Mesodermal cell (in vitro differentiated cells): ENCODE results near the gene LRRC32.

Experiments used
- H3K27ac ChIP-seq: 2 replicates; pipeline ENCODE4 v1.7.0; 2013; ENCODE audit warnings: mild to moderate bottlenecking, low read depth, low read length, moderate library complexity; ENCODE audit not compliant: severe bottlenecking
- H3K36me3 ChIP-seq: 2 replicates; pipeline ENCODE4 v1.7.1; 2013; ENCODE audit warnings: mild to moderate bottlenecking, low read length, moderate library complexity; ENCODE audit not compliant: control insufficient read depth, insufficient read depth
- H3K4me1 ChIP-seq: one replicate; pipeline ENCODE4 v1.7.1; 2013; ENCODE audit warnings: mild to moderate bottlenecking, low read length; ENCODE audit not compliant: insufficient read depth, control insufficient read depth, poor library complexity, severe bottlenecking
- H3K4me3 ChIP-seq: 2 replicates; pipeline ENCODE4 v1.7.0; 2013; ENCODE audit warnings: low read length, control low read depth, mild to moderate bottlenecking; ENCODE audit not compliant: insufficient read depth, poor library complexity, severe bottlenecking; ENCODE audit errors: extremely low read depth
- H3K9me3 ChIP-seq: 2 replicates; pipeline ENCODE4 v1.7.1; 2013; ENCODE audit warnings: mild to moderate bottlenecking, low read length, moderate library complexity; ENCODE audit not compliant: control insufficient read depth
- WGBS, 2 experiments: methylation state at CpG; one replicate each; pipeline ENCODE4 v1.1.5; 2013; ENCODE audit warnings: missing lambda C conversion rate in 2 of 2; ENCODE audit not compliant: insufficient coverage in 2 of 2; 5-methylcytosine and 5-hydroxymethylcytosine counted together

Gene LRRC32

DNA sequence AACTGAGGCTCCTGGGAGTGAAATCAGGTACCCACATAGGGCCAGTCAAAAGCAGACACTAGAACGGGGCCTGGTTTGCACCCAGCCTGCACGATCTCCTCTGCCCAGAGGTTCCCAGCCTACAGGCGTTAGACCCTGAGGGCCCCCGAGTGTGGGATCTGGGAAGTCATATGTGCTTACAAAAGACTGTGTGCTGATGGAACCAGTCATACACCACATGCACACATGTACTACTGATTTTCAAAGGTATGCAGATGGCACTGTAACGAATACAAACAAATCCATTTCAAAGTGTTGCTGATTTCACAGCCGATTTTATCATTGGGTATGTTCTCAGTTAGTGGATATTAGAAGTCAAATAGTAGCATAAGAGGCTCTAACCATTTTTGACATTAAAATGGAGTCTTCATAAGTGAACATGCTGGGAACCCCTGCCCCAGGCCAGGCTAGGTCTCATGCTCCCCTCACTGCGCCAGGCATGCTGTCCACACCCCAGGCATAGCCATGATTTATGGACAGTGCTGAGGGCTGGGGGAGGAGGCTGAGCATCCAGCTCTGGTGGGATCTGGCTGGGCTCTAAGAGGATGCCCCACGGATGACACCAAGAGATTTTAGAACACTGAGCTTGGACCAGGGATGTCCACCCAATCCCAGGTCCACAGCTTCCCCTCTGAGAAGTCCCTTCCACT, 38.6 kb upstream of the LRRC32 start:
- H3K9me3 ChIP-seq: no peaks in the 10 kb centered on the region
- 81 to 93% methylated on average over 5 to 7 of the region's 8 CpGs for WGBS, 2 experiments
- H3K4me1 ChIP-seq: peaks cover 3% of the 10 kb centered on the region
- H3K27ac ChIP-seq: no peak overlapping the region
- H3K36me3 ChIP-seq: no peaks in the 10 kb centered on the region
- H3K4me3 ChIP-seq: no peak overlapping the region

DNA sequence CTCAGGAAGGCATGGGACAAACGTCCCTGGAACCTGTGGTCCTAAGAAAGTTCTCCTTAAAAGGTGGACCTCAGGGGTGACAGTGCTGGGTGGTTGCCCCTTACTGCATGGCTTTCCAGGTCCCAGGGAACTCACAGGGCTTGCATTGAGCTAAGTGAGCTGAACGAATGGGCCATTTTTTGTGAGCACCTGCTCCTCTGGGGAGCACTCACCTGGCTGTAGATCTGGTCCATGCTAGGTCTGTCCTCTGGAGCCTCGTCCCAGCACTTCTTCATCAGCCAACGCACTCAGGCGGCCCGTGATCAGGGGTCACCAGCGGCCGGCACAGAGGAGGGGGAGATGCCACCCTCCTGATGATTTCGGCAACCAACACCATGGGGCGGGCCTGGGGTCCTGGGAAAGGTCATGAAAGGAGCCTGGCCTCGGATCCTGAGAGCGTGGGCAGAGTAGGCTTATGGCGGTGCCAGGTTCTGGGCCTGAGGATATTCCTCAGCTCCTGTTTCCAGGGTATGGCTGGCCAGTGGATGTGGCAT, 36.8 kb upstream of the LRRC32 start:
- WGBS, 2 experiments: 84 to 93% methylated on average over 6 to 12 of the region's 13 CpGs
- no peak overlapping the region for H3K27ac ChIP-seq

DNA sequence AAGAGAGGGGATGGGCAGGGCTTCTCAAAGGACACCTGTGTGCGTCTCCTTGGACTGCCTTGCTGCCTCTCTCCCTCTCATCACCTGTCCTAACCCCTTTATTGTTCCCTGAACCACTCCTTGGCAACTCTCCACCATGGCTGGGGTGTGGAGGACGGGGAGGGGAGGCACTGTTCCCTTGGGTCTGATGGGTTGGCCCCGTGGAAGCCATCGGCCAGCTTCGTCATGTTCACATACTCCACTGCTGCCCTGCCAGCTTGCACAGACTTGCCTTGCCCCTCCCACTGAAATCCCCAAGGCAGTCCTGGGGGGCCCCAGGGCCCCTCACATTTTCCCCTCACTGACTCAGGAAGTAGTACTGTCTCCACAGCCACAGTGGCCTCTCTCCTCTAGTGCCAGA, 36.1 kb upstream of the LRRC32 start:
- H3K9me3 ChIP-seq: no peaks in the 10 kb centered on the region
- H3K4me1 ChIP-seq: peaks cover 15% of the 10 kb centered on the region
- no peaks in the 10 kb centered on the region for H3K36me3 ChIP-seq
- H3K27ac ChIP-seq: no peak overlapping the region
- no peak overlapping the region for H3K4me3 ChIP-seq
- WGBS, 2 experiments: 96% methylated on average over 3 of the region's 5 CpGs; no CpG with 5 or more reads in 1 of the 2 experiments

More for the DNA sequence above, 36.8 kb upstream of the LRRC32 start:
- Histone ChIP-seq H3K4me1 (peaks cover 8% of the 10 kb centered on the region), H3K4me3 (no peak overlapping the region), H3K36me3 (no peaks in the 10 kb centered on the region), H3K9me3 (no peaks in the 10 kb centered on the region)

DNA sequence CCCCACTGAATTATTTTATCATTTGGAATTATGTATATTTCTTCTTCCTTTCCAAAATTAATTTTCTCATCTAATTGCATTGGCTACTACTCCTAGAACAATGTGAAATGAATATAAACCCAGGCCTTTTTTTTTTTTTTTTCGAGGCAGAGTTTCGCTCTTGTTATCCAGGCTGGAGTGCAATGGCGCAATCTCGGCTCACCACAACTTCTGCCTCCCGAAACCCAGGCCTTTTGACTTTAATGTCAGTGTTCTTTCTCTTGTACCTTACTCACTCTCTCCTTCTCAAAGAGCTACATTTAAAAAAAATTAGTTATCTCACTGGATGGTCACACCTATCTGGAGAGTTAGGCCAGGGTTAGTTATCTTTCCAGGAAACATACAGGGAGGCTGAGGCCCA, 35.3 kb upstream of the LRRC32 start:
- Histone ChIP-seq H3K4me1 (peaks cover 24% of the 10 kb centered on the region), H3K9me3 (no peaks in the 10 kb centered on the region), H3K27ac (no peak overlapping the region), H3K36me3 (no peaks in the 10 kb centered on the region), H3K4me3 (no peak overlapping the region)
- 91 to 100% methylated on average over 3 to 5 of the region's 5 CpGs for WGBS, 2 experiments

DNA sequence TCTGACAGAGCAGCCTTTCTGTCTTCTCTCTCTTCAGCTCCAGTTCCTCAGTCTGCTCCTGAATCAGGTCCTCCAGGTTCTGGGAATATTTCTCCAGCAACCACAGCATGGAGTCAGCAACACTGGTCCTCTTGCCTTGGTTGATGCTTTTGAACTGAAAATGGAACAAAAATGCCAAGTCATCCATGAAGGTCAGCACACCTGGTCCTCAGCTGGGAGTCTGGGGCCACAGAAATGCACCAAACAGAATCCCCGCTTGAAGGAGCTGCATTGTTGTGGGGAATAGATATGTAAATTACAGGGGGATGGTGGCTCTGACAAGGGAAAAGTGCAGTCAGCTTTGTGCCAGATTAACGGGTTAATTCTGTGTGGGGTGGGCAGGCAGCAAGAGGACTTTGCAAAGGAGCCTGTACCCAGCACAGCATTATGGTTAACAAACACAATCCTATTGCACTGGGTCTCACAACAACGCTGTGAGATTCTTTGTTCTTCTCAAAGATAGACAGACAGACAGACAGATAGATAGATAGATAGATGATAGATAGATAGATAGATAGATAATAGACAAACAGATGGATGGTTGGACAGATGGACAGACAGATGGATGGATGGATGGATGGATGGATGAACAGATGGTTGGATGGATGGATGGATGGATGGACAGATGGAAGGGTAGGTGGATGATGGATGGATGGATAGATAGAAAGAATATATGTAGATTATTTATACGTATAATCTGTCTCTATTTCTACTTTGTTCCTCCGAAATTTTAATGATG, 33.8 kb upstream of the LRRC32 start:
- 44 to 67% methylated on average over 1 to 2 of the region's 5 CpGs for WGBS, 2 experiments

DNA sequence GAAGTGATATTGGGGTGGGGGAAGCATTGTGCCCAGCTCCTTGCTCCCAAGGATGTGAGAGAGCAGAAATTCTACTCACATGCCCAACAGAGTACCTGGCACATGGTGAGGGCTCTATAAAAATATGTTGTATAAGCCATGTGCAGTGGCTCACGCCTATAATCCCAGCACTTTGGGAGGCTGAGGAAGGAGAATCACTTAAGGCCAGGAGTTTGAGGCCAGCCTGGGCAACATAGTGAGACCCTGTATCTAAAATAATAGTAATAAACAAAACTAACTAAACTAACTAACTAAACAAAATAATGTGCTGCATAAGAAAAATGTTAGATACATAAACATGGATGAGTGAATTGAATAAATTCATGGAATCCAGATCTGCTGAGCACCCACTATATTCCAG, 33.2 kb upstream of the LRRC32 start:
- H3K27ac ChIP-seq: no peak overlapping the region
- H3K4me1 ChIP-seq: peaks cover 45% of the 10 kb centered on the region
- H3K9me3 ChIP-seq: no peaks in the 10 kb centered on the region
- WGBS, 2 experiments: 80% methylated on average over 1 of the region's 1 CpG
- H3K36me3 ChIP-seq: no peaks in the 10 kb centered on the region
- no peak overlapping the region for H3K4me3 ChIP-seq

More for the DNA sequence above, 33.8 kb upstream of the LRRC32 start:
- Histone ChIP-seq H3K4me3 (no peak overlapping the region), H3K9me3 (no peaks in the 10 kb centered on the region), H3K27ac (no peak overlapping the region), H3K36me3 (no peaks in the 10 kb centered on the region), H3K4me1 (peaks cover 38% of the 10 kb centered on the region)

DNA sequence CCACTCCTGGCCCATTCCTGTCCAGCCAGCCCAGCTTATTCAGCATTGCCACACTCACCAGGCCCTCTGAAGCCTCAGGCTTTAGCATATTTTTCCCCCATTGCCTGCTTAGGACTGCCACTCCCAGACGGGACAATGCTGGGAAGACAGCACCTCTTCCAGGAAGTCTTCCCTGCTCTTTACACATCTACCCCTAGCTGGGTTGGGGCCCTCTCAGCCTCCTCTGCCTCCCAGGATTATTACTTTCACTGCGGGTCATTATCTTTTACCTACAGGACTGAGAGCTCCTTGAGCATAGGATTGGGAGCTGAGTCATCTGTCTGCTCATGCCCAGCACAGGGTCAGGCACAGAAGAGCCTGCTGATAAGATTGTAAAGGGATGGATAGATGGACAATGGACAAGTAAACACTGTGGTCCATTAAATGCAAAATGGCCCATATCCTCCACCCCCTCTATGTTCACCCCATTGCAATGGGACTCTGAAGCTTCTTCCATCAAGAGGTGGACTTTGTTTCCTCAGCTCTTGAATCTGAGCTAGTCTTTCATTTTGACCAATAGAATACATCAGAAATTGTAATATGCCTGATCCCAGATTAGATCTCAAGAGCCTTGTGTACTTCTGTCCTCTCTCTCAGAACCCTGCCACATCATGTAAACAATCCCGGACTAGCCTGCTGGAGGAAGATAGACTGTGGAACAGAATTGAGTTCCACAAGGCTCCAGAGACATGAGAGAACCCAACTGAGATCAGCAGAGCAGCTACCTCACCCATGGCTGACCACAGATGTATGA, 32.0 kb upstream of the LRRC32 start:
- WGBS, 2 experiments: 50 to 68% methylated on average over 1 to 2 of the region's 3 CpGs
- Histone ChIP-seq H3K4me1 (peaks cover 49% of the 10 kb centered on the region), H3K36me3 (no peaks in the 10 kb centered on the region), H3K27ac (peak overlapping the region; percentile 63), H3K4me3 (no peak overlapping the region), H3K9me3 (no peaks in the 10 kb centered on the region)

DNA sequence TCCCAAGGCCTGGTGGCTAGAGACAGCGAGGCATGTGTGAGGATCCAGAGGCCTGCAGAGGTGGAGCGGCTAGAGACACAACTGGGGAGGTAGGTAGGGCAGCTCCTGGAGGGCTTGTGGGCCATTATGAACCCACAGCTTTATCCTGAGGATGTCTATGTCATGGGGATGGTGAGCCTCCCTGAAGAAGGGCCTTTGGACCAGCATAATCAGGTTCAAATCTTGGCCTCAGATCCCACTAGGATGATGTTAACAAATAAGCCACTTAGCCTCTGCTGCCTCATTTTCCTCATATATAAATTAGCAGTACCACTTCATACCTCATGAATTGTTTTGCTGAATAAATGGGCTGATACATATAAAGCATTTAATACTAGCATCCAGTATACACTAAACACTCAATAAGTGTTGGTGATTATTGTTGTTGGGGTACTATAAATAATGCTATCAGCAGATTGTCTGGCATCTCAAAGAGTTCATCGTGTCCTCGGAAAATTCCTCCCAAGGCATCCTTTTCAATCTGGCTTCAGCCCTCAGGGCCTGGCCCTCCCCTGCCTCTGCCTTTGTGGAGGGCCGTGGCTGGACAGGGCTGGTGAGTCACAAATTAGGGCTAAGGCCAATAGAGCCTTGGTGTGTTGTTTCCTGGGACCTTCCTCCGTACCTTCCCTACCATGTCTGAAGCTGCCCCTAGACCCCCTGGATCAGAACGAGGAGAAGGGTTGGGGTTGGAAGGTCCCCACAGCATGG, 30.9 kb upstream of the LRRC32 start:
- H3K4me3 ChIP-seq: no peak overlapping the region
- peak overlapping the region; percentile 91 for H3K27ac ChIP-seq
- H3K4me1 ChIP-seq: peaks cover 49% of the 10 kb centered on the region
- 52 to 69% methylated on average over 2 to 3 of the region's 7 CpGs for WGBS, 2 experiments
- no peaks in the 10 kb centered on the region for H3K36me3 ChIP-seq
- no peaks in the 10 kb centered on the region for H3K9me3 ChIP-seq

DNA sequence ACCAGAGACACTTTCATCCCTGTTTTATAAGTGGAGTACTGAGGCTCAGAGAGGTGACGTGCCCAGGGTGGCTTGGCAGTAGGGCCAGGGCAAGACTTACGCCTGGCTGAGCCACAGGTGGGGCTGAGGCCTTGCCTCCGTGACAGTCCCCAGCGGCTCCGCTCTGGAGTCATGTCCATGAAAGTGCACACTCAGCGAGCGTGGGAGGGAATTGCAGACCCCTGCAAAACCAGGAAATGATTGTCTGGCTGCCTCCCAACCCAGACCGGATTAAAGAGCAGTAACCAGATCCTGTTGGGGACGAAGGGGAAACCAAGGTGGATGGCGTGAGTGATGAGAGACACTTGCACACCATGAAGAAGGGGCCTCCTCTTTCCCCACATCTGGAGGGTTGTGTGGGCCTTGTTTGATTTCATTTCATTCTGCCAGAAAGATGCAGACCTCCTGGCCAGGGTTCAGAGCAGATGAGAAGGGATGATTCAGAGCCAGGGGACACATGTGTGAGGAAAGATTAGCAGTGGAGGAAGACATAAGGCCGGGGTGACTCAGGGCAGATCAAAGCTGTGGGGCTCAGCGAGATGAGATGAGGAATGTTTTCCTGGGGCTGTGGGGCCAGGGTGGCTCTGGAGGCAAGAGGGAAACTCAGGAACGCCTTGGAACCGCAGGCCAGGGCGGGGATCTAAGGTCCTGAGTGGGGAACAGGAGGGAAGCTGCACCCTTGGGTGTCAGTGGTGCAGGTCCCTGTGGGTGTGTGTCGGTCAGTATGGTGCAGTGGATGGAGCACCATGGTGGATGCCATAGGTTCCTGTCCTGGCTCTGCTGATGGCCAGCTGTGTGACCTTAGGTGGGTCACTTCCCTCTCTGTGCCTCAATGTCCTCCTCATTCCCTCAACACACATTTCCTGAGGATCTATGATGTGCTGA, 29.9 kb upstream of the LRRC32 start:
- WGBS, 2 experiments: 81 to 84% methylated on average over 13 to 14 of the region's 16 CpGs
- H3K27ac ChIP-seq: peak overlapping the region; percentile 91
- H3K4me3 ChIP-seq: no peak overlapping the region
- H3K4me1 ChIP-seq: peaks cover 49% of the 10 kb centered on the region
- no peaks in the 10 kb centered on the region for H3K36me3 ChIP-seq
- H3K9me3 ChIP-seq: no peaks in the 10 kb centered on the region
